PC-9 (cell line): ENCODE measurements around the gene LY86. TPM values are rescaled to one million over a fixed set of nuclear protein-coding genes. Genes with fewer than 3 reads are reported as not detected.

Experiments
- BruUV-seq: library from RNA; stranded (reverse); fragments of 400-500 nt; replicated peaks from 2 replicates; lab custom pipeline; 2021; lab: Mats Ljungman, UMichigan
- CTCF ChIA-PET: fragments of 300-600 bp; sonication (Branson Sonifier 250); formaldehyde crosslinking; loops from one replicate; lab custom pipeline; 2022; ENCODE audit warnings: antibody characterized with exemption; lab: Charles Lee
- POLR2A ChIA-PET: fragments of 300-600 bp; sonication (Branson Sonifier 250); formaldehyde crosslinking; loops from one replicate; lab custom pipeline; 2022; ENCODE audit warnings: antibody characterized with exemption; ENCODE audit not compliant: unreplicated experiment; lab: Charles Lee
- DNase-seq, 2 experiments: peaks; one replicate each; pipeline versions ENCODE4 v3.0.0 to v3.0.0-alpha.2; 2015 to 2022; ENCODE audit warnings: mixed read lengths in 1 of 2
- H2AFZ ChIP-seq: fragments of 200-600 bp; sonication (generic); 2 replicates; pipeline ENCODE4 v1.8.1; 2017; ENCODE audit warnings: antibody characterized with exemption
- H3F3A ChIP-seq: fragments of 200-600 bp; sonication (generic); 2 replicates; pipeline ENCODE4 v1.8.1; 2017; ENCODE audit warnings: antibody characterized with exemption, mild to moderate bottlenecking, low read depth; ENCODE audit not compliant: insufficient read depth
- H3K27ac ChIP-seq: fragments of 200-600 bp; sonication (generic); 2 replicates; pipeline ENCODE4 v1.6.1; 2016; ENCODE audit warnings: mixed run types
- H3K27me3 ChIP-seq: fragments of 200-600 bp; sonication (generic); 2 replicates; pipeline ENCODE4 v1.6.1; 2016; ENCODE audit warnings: low read depth, mixed run types; ENCODE audit not compliant: insufficient read depth
- H3K36me3 ChIP-seq: fragments of 200-600 bp; sonication (generic); 2 replicates; pipeline ENCODE4 v1.6.1; 2016; ENCODE audit warnings: low read depth, mixed run types
- H3K4me1 ChIP-seq: fragments of 200-600 bp; sonication (generic); replicated peaks from 2 replicates; pipeline ENCODE4 v1.6.1; 2016; ENCODE audit warnings: mixed run types; ENCODE audit not compliant: insufficient read depth
- H3K4me2 ChIP-seq: fragments of 200-600 bp; sonication (generic); 2 replicates; pipeline ENCODE4 v1.6.1; 2017; ENCODE audit warnings: mixed run types
- H3K4me3 ChIP-seq: fragments of 200-600 bp; sonication (generic); 2 replicates; pipeline ENCODE4 v1.6.1; 2016; ENCODE audit warnings: mixed run types
- H3K79me2 ChIP-seq: fragments of 200-600 bp; sonication (generic); 2 replicates; pipeline ENCODE4 v1.6.1; 2017; ENCODE audit warnings: low read depth, mixed run types
- H3K9me2 ChIP-seq: fragments of 200-600 bp; sonication (generic); 2 replicates; pipeline ENCODE4 v1.8.1; 2017; ENCODE audit warnings: mild to moderate bottlenecking; ENCODE audit not compliant: insufficient read depth
- H3K9me3 ChIP-seq: fragments of 200-600 bp; sonication (generic); 2 replicates; pipeline ENCODE4 v1.8.1; 2016; ENCODE audit warnings: low read depth; ENCODE audit not compliant: insufficient read depth
- H4K20me1 ChIP-seq: fragments of 200-600 bp; sonication (generic); 2 replicates; pipeline ENCODE4 v1.8.1; 2017; ENCODE audit not compliant: insufficient read depth
- EZH2 ChIP-seq: fragments of 200-600 bp; sonication (generic); IDR thresholded peaks from 2 replicates; pipeline ENCODE4 v1.8.0; 2017; ENCODE audit warnings: antibody characterized with exemption, low read depth
- intact Hi-C: fragments of 100-400 bp; cut with micrococcal nuclease; formaldehyde crosslinking; loops from one replicate; pipeline ENCODE4 v1.10.0; 2022; ENCODE audit not compliant: unreplicated experiment
- total RNA-seq: library from RNA; stranded (reverse); gene quantifications from 2 replicates; pipeline ENCODE4 v1.2.3, GENCODE V29; 2021
- TF ChIP-seq, protein P1 (sequence below): fragments of 200-600 bp; sonication (generic); conservative IDR thresholded peaks from 2 replicates; pipeline ENCODE4 v1.6.1; 2017; ENCODE audit warnings: mixed run types, antibody characterized with exemption, mild to moderate bottlenecking, moderate library complexity

The LY86 gene
- total RNA-seq, 1 experiment from 2014 or later = not detected

DNA sequence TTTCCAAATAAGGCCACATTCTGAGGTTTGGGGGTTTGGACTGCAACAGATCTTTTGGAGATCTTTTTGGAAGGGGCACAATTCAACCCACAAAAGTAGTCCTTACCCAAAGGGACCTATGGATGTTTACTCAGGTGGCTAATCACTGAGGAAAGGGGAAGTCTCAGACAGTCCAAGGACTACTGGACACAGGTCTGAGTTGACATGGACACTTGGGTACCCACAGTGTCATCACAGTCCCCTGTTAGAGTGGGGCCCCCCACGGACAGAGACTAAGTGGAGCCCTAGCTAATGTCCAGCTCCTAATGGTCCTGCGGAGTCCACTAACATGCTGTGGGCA is 101.6 kb downstream of the LY86 start:
- TF ChIP-seq, protein P1, sequence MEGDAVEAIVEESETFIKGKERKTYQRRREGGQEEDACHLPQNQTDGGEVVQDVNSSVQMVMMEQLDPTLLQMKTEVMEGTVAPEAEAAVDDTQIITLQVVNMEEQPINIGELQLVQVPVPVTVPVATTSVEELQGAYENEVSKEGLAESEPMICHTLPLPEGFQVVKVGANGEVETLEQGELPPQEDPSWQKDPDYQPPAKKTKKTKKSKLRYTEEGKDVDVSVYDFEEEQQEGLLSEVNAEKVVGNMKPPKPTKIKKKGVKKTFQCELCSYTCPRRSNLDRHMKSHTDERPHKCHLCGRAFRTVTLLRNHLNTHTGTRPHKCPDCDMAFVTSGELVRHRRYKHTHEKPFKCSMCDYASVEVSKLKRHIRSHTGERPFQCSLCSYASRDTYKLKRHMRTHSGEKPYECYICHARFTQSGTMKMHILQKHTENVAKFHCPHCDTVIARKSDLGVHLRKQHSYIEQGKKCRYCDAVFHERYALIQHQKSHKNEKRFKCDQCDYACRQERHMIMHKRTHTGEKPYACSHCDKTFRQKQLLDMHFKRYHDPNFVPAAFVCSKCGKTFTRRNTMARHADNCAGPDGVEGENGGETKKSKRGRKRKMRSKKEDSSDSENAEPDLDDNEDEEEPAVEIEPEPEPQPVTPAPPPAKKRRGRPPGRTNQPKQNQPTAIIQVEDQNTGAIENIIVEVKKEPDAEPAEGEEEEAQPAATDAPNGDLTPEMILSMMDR = no peak
- no peak for TF ChIP-seq EZH2
- no peaks in the 10 kb centered on the region for H3K36me3 ChIP-seq
- H3K4me3 ChIP-seq = no peak overlapping the region
- H2AFZ ChIP-seq = no peak overlapping the region
- H3K4me1 ChIP-seq = peaks cover 58% of the 10 kb centered on the region
- no peaks in the 10 kb centered on the region for H3K79me2 ChIP-seq
- no peaks in the 10 kb centered on the region for H3K9me2 ChIP-seq
- BruUV-seq = no TSS peak
- no peaks in the 10 kb centered on the region for H3K9me3 ChIP-seq
- H3K27ac ChIP-seq = peak overlapping the region; percentile 71
- H4K20me1 ChIP-seq = no peaks in the 10 kb centered on the region
- DNase-seq = no peak
- peaks cover 38% of the 10 kb centered on the region for H3F3A ChIP-seq
- intact Hi-C loops = no loop called here
- POLR2A ChIA-PET = interaction anchor here (0.6 kb wide), 1 partner anchor 11 kb away, joined by 5 read pairs; no protein-coding TSS in a partner anchor
- no peaks in the 10 kb centered on the region for H3K27me3 ChIP-seq
- H3K4me2 ChIP-seq = peak overlapping the region; percentile 70; the same call in 1 of the 2 replicates
- CTCF ChIA-PET = no interaction called here

DNA sequence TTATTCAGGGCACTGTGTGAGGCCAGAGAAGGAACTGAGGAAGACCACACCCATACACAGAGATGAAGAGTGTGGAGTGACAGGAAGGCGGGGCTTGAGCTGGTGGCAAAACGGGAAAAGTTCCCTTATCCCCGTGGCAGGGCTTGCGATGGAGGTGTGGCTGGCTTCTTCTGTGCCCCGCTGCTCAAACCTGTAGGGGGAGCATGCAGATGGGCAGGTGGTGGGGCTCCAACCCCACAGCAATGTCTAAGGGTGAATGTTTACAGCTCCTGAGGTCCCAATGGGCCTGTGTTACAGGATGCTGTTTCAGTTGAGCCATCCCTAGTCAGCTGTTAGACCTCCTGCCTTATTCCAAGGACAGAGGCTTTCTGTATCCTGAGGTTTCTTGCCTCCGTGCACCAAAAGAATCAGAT is 105.9 kb downstream of the LY86 start:
- no peaks in the 10 kb centered on the region for H3K9me2 ChIP-seq
- no peaks in the 10 kb centered on the region for H3K9me3 ChIP-seq
- no peaks in the 10 kb centered on the region for H3K36me3 ChIP-seq
- H3K4me1 ChIP-seq = peaks cover 35% of the 10 kb centered on the region
- TF ChIP-seq, protein P1 = no peak
- TF ChIP-seq EZH2 = no peak
- no peaks in the 10 kb centered on the region for H4K20me1 ChIP-seq
- H3K27ac ChIP-seq = no peak overlapping the region
- H2AFZ ChIP-seq = no peak overlapping the region
- H3K4me3 ChIP-seq = no peak overlapping the region
- peak in 1 of 2 experiments; percentile 47 for DNase-seq
- peaks cover 19% of the 10 kb centered on the region; the same call in 1 of the 2 replicates for H3F3A ChIP-seq
- H3K4me2 ChIP-seq = no peak overlapping the region
- POLR2A ChIA-PET = interaction anchor here (0.6 to 1.4 kb wide), 3 partner anchors 16 to 773 kb away, joined by 5 to 20 read pairs (median 10); no protein-coding TSS in a partner anchor
- CTCF ChIA-PET = interaction anchor here (0.8 to 2.6 kb wide), 2 partner anchors 7 to 30 kb away, joined by 3 to 34 read pairs; no protein-coding TSS in a partner anchor
- intact Hi-C loops = no loop called here
- BruUV-seq = TSS peak; percentile 93
- H3K79me2 ChIP-seq = no peaks in the 10 kb centered on the region
- H3K27me3 ChIP-seq = no peaks in the 10 kb centered on the region

DNA sequence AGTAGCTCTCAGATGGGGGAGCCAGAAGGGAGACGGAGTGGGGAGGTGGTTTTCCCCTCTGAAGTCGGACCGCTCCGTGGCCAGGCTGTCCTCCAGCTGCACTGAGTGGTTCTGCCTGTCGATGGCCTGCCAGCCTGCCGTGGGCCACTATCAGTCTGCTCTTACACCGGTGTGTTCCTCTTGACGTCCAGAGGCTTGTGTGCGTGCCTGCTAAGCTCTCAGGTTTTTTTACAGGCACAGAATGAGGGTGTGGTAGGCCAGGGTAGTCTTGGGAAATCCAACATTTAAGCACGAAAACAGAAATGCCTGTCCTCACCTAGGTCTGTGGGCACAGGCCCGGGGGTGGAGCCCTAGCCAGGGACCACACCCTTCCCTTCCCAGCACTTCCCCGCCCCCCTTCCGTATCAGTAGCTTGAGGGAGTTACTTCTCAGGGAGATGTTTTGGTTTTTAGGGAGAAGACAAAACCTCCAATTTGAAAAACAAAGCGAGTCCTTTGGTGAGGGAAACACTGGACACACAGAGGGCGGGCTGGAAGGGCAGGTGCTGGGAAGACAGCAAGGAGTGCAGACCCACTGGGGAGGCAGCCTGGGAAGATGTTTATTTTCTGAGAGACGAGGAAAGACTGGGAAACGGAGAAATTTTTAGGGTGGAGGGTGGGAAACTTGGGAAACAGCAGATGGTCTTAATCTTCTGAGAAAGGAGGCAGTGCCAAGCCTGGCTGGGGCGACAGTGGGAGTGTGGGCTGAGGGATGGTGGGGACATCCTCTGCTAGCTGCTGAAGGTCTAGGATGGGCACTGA is 106.5 kb downstream of the LY86 start:
- no peak overlapping the region for H2AFZ ChIP-seq
- no peaks in the 10 kb centered on the region for H3K9me3 ChIP-seq
- no TSS peak for BruUV-seq
- CTCF ChIA-PET = interaction anchor here (0.6 to 2.6 kb wide), 7 partner anchors 8 to 547 kb away, joined by 3 to 34 read pairs (median 4); no protein-coding TSS in a partner anchor
- H3K36me3 ChIP-seq = no peaks in the 10 kb centered on the region
- no peaks in the 10 kb centered on the region for H3K27me3 ChIP-seq
- H4K20me1 ChIP-seq = no peaks in the 10 kb centered on the region
- H3K27ac ChIP-seq = no peak overlapping the region
- H3K9me2 ChIP-seq = no peaks in the 10 kb centered on the region
- H3K79me2 ChIP-seq = no peaks in the 10 kb centered on the region
- no peak overlapping the region for H3K4me3 ChIP-seq
- peak in 1 of 2 experiments; percentile 78 for DNase-seq
- H3K4me2 ChIP-seq = no peak overlapping the region
- no peak for TF ChIP-seq EZH2
- TF ChIP-seq, protein P1 = no peak
- H3K4me1 ChIP-seq = peaks cover 34% of the 10 kb centered on the region
- POLR2A ChIA-PET = interaction anchor here (0.5 to 1.4 kb wide), 4 partner anchors 16 to 571 kb away, joined by 3 to 20 read pairs (median 12); no protein-coding TSS in a partner anchor
- intact Hi-C loops = no loop called here
- H3F3A ChIP-seq = peaks cover 17% of the 10 kb centered on the region; the same call in 1 of the 2 replicates
